ENCODE results near the gene DAGLA. TPM values are rescaled to one million over a fixed set of nuclear protein-coding genes. Genes with fewer than 3 reads are reported as not detected.

The DAGLA gene
- total RNA-seq, 1 experiment from 2014 or later: 3.1 TPM

DNA sequence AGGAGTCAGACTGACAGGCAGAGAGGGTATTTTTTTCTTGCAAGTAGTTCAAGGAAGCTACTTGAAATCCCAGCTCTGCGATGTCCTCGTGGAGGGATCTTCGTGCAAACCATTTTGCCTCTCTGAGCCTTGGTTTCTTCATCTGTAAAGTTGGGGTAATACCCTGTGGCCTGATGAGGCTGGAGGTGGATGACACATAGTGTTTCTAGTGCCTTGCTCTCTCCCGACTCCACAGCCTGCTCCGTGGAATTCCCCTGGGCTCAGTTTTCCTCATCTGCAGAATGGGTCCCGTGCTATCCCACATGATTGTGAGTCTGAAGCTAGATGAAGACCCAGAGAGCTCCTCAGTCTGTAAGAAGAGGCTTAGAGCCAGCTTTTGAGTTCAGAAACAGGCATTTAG lies 32.7 kb downstream of the DAGLA start:
- DNase-seq (ENCODE audit: low spot score) (no peak), ATAC-seq (no peak)
- H3K4me1 Mint-ChIP-seq: peaks cover 33% of the 10 kb centered on the region
- TF ChIP-seq GABPB1 (CRISPR knock-in tag; IDR thresholded peaks at IDR 0.05) (no peak), ESRRA (CRISPR knock-in tag; IDR thresholded peaks at IDR 0.05; ENCODE audit: borderline replicate concordance) (no peak), CREM (CRISPR knock-in tag; IDR thresholded peaks at IDR 0.05) (no peak), KAT7 (CRISPR knock-in tag; IDR thresholded peaks at IDR 0.05; ENCODE audit: borderline replicate concordance) (no peak), ZNF138 (CRISPR knock-in tag; conservative IDR thresholded peaks at IDR 0.05) (no peak), SOX15 (CRISPR knock-in tag; IDR thresholded peaks at IDR 0.05) (no peak), CREB1 (CRISPR knock-in tag; IDR thresholded peaks at IDR 0.05) (no peak), TEAD4 (CRISPR knock-in tag; IDR thresholded peaks at IDR 0.05) (no peak), SMAD3 (CRISPR knock-in tag; IDR thresholded peaks at IDR 0.05; ENCODE audit: borderline replicate concordance) (no peak), ZNF219 (CRISPR knock-in tag; IDR thresholded peaks at IDR 0.05; ENCODE audit: borderline replicate concordance) (no peak), ZNF396 (CRISPR knock-in tag; IDR thresholded peaks at IDR 0.05; ENCODE audit: borderline replicate concordance) (no peak)
- TF ChIP-seq, protein P1, sequence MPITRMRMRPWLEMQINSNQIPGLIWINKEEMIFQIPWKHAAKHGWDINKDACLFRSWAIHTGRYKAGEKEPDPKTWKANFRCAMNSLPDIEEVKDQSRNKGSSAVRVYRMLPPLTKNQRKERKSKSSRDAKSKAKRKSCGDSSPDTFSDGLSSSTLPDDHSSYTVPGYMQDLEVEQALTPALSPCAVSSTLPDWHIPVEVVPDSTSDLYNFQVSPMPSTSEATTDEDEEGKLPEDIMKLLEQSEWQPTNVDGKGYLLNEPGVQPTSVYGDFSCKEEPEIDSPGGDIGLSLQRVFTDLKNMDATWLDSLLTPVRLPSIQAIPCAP (CRISPR knock-in tag; IDR thresholded peaks at IDR 0.05): no peak
- TF ChIP-seq, protein P2, sequence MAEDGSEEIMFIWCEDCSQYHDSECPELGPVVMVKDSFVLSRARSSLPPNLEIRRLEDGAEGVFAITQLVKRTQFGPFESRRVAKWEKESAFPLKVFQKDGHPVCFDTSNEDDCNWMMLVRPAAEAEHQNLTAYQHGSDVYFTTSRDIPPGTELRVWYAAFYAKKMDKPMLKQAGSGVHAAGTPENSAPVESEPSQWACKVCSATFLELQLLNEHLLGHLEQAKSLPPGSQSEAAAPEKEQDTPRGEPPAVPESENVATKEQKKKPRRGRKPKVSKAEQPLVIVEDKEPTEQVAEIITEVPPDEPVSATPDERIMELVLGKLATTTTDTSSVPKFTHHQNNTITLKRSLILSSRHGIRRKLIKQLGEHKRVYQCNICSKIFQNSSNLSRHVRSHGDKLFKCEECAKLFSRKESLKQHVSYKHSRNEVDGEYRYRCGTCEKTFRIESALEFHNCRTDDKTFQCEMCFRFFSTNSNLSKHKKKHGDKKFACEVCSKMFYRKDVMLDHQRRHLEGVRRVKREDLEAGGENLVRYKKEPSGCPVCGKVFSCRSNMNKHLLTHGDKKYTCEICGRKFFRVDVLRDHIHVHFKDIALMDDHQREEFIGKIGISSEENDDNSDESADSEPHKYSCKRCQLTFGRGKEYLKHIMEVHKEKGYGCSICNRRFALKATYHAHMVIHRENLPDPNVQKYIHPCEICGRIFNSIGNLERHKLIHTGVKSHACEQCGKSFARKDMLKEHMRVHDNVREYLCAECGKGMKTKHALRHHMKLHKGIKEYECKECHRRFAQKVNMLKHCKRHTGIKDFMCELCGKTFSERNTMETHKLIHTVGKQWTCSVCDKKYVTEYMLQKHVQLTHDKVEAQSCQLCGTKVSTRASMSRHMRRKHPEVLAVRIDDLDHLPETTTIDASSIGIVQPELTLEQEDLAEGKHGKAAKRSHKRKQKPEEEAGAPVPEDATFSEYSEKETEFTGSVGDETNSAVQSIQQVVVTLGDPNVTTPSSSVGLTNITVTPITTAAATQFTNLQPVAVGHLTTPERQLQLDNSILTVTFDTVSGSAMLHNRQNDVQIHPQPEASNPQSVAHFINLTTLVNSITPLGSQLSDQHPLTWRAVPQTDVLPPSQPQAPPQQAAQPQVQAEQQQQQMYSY (CRISPR knock-in tag; IDR thresholded peaks at IDR 0.05): no peak
- no peaks in the 10 kb centered on the region for H3K9me3 Mint-ChIP-seq
- H3K4me3 Mint-ChIP-seq: no peak overlapping the region
- H3K36me3 Mint-ChIP-seq: no peaks in the 10 kb centered on the region
- CTCF ChIA-PET: interaction anchor here (0.9 to 3.5 kb wide), 5 partner anchors 18 to 41 kb away, joined by 3 to 10 read pairs (median 4); no protein-coding TSS in a partner anchor
- H3K27me3 Mint-ChIP-seq (ENCODE audit: low read depth): peaks cover 3% of the 10 kb centered on the region; the same call in 1 of the 2 replicates
- POLR2A ChIA-PET: no interaction called here
- H3K27ac Mint-ChIP-seq: no peak overlapping the region

DNA sequence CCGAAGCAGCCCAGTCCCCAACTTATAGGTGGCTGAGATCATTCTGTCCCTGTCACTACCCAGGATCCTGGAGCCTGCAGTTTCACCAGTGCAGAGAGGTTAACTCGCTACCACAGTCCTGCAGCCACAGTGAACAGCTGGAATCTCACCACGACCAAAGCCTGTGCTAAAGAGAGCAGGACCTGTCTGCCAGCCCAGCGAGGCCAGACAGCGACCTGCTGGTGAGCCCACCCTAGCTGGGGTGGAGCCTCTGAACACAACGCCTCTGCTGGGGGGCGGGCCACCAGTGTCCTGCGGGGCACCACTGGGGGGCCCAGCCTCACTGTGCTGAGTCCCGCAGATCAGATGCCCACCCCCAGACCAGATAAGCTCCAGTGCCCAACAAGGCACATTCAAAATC lies 33.3 kb downstream of the DAGLA start:
- H3K4me3 Mint-ChIP-seq: no peak overlapping the region
- ATAC-seq: no peak
- TF ChIP-seq GABPB1 (CRISPR knock-in tag; IDR thresholded peaks at IDR 0.05): no peak
- no peak for TF ChIP-seq NFYB (CRISPR knock-in tag; conservative IDR thresholded peaks at IDR 0.05; ENCODE audit: low read depth)
- TF ChIP-seq MYBL2 (CRISPR knock-in tag; IDR thresholded peaks at IDR 0.05): no peak
- TF ChIP-seq, protein P3, sequence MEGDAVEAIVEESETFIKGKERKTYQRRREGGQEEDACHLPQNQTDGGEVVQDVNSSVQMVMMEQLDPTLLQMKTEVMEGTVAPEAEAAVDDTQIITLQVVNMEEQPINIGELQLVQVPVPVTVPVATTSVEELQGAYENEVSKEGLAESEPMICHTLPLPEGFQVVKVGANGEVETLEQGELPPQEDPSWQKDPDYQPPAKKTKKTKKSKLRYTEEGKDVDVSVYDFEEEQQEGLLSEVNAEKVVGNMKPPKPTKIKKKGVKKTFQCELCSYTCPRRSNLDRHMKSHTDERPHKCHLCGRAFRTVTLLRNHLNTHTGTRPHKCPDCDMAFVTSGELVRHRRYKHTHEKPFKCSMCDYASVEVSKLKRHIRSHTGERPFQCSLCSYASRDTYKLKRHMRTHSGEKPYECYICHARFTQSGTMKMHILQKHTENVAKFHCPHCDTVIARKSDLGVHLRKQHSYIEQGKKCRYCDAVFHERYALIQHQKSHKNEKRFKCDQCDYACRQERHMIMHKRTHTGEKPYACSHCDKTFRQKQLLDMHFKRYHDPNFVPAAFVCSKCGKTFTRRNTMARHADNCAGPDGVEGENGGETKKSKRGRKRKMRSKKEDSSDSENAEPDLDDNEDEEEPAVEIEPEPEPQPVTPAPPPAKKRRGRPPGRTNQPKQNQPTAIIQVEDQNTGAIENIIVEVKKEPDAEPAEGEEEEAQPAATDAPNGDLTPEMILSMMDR (IDR thresholded peaks at IDR 0.05): no peak
- TF ChIP-seq, protein P4, sequence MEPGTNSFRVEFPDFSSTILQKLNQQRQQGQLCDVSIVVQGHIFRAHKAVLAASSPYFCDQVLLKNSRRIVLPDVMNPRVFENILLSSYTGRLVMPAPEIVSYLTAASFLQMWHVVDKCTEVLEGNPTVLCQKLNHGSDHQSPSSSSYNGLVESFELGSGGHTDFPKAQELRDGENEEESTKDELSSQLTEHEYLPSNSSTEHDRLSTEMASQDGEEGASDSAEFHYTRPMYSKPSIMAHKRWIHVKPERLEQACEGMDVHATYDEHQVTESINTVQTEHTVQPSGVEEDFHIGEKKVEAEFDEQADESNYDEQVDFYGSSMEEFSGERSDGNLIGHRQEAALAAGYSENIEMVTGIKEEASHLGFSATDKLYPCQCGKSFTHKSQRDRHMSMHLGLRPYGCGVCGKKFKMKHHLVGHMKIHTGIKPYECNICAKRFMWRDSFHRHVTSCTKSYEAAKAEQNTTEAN (CRISPR knock-in tag; IDR thresholded peaks at IDR 0.05): no peak
- TF ChIP-seq NFE2L1 (CRISPR knock-in tag; IDR thresholded peaks at IDR 0.05): no peak
- TF ChIP-seq, protein P5, sequence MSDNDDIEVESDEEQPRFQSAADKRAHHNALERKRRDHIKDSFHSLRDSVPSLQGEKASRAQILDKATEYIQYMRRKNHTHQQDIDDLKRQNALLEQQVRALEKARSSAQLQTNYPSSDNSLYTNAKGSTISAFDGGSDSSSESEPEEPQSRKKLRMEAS (CRISPR knock-in tag; IDR thresholded peaks at IDR 0.05): no peak
- TF ChIP-seq, protein P6, sequence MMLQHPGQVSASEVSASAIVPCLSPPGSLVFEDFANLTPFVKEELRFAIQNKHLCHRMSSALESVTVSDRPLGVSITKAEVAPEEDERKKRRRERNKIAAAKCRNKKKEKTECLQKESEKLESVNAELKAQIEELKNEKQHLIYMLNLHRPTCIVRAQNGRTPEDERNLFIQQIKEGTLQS (CRISPR knock-in tag; conservative IDR thresholded peaks at IDR 0.05): no peak
- TF ChIP-seq GTF2I (CRISPR knock-in tag; conservative IDR thresholded peaks at IDR 0.05): no peak
- no peak for TF ChIP-seq PRRX2 (CRISPR knock-in tag; IDR thresholded peaks at IDR 0.05)
- no peak for TF ChIP-seq TEAD4 (CRISPR knock-in tag; IDR thresholded peaks at IDR 0.05)
- no peak for TF ChIP-seq ZNF317 (CRISPR knock-in tag; IDR thresholded peaks at IDR 0.05; ENCODE audit: borderline replicate concordance, low read depth)
- TF ChIP-seq CBFB (CRISPR knock-in tag; IDR thresholded peaks at IDR 0.05; ENCODE audit: low read depth): no peak
- ChIA-PET CTCF (interaction anchor here (0.9 to 3.5 kb wide), 4 partner anchors 19 to 34 kb away, joined by 3 to 10 read pairs (median 6); no protein-coding TSS in a partner anchor), POLR2A (no interaction called here)
- DNase-seq (ENCODE audit: low spot score): no peak
- peaks cover 39% of the 10 kb centered on the region for H3K4me1 Mint-ChIP-seq
- no peaks in the 10 kb centered on the region for H3K36me3 Mint-ChIP-seq
- no peaks in the 10 kb centered on the region for H3K9me3 Mint-ChIP-seq
- H3K27me3 Mint-ChIP-seq (ENCODE audit: low read depth): peaks cover 3% of the 10 kb centered on the region; the same call in 1 of the 2 replicates
- H3K27ac Mint-ChIP-seq: no peak overlapping the region

Data from WTC11 (cell line).